Smooth muscle cell (in vitro differentiated cells): Measurements from ENCODE around the gene COQ2. TPM values are rescaled to one million over a fixed set of nuclear protein-coding genes. Genes with fewer than 3 reads are reported as not detected.

Experiments used
- DNase-seq: peaks from one replicate; lab custom pipeline; 2025; ENCODE audit not compliant: unreplicated experiment; lab: John Stamatoyannopoulos, UW
- H2AFZ ChIP-seq: fragments of 200-600 bp; sonication (generic); 2 replicates; pipeline ENCODE4 v1.6.0; 2016; ENCODE audit warnings: antibody characterized with exemption, low read depth, mild to moderate bottlenecking
- H3F3A ChIP-seq: fragments of 200-600 bp; sonication (generic); 2 replicates; pipeline ENCODE4 v1.6.0; 2017; ENCODE audit warnings: antibody characterized with exemption, low read depth
- H3K27ac ChIP-seq: fragments of 200-600 bp; sonication (generic); 2 replicates; pipeline ENCODE4 v1.5.1; 2016; ENCODE audit warnings: low read depth, mild to moderate bottlenecking
- H3K27me3 ChIP-seq: fragments of 200-600 bp; sonication (generic); 2 replicates; pipeline ENCODE4 v1.6.1; 2016; ENCODE audit warnings: low read depth, mild to moderate bottlenecking
- H3K36me3 ChIP-seq: fragments of 200-600 bp; sonication (generic); 2 replicates; pipeline ENCODE4 v1.5.1; 2016; ENCODE audit warnings: low read depth
- H3K4me1 ChIP-seq: fragments of 200-600 bp; sonication (generic); 2 replicates; pipeline ENCODE4 v1.5.1; 2016; ENCODE audit warnings: low read depth
- H3K4me2 ChIP-seq: fragments of 200-600 bp; sonication (generic); 2 replicates; pipeline ENCODE4 v1.6.0; 2016; ENCODE audit warnings: mild to moderate bottlenecking
- H3K4me3 ChIP-seq: fragments of 200-600 bp; sonication (generic); 2 replicates; pipeline ENCODE4 v1.5.1; 2016; ENCODE audit warnings: mild to moderate bottlenecking
- H3K79me2 ChIP-seq: fragments of 200-600 bp; sonication (generic); 2 replicates; pipeline ENCODE4 v1.6.0; 2016; ENCODE audit warnings: low read depth, mild to moderate bottlenecking
- H3K9ac ChIP-seq: fragments of 200-600 bp; sonication (generic); 2 replicates; pipeline ENCODE4 v1.6.0; 2016; ENCODE audit warnings: low read depth
- H3K9me3 ChIP-seq: fragments of 200-600 bp; sonication (generic); replicated peaks from 2 replicates; pipeline ENCODE4 v1.5.1; 2016; ENCODE audit warnings: low read depth
- H4K20me1 ChIP-seq: fragments of 200-600 bp; sonication (generic); 2 replicates; pipeline ENCODE4 v1.6.0; 2016; ENCODE audit warnings: low read depth
- WGBS: methylation state at CpG from one replicate; pipeline ENCODE4 v1.1.7; 2016; ENCODE audit warnings: low lambda C conversion rate; 5-methylcytosine and 5-hydroxymethylcytosine counted together
- polyA plus RNA-seq: library from polyadenylated mRNA; unstranded; fragments of >200 nt; fragmentation: Nextera tagmentation; extraction: Ambion mirVana; gene quantifications from 2 replicates; pipeline ENCODE4 v1.2.1, GENCODE V29; 2016
- total RNA-seq: library from RNA; depleted of rRNA; stranded (reverse); fragments of >200 nt; gene quantifications from 2 replicates; pipeline ENCODE4 v1.2.3, GENCODE V29; 2014
- TF ChIP-seq, protein P1 (sequence below): fragments of 200-600 bp; sonication (generic); IDR thresholded peaks from 2 replicates; pipeline ENCODE4 v1.5.1; 2017; ENCODE audit warnings: borderline replicate concordance, mild to moderate bottlenecking, antibody characterized with exemption; ENCODE audit not compliant: insufficient read depth, poor library complexity, severe bottlenecking

COQ2 gene
- total and polyA plus RNA-seq, 2 experiments from 2014 or later, result 5.7 to 8.1 TPM

GRCh38 chr4:83248486-83248885, 36.1 kb downstream of the COQ2 start:
- H3K4me2 ChIP-seq, result no peak overlapping the region
- H3K27me3 ChIP-seq, result no peaks in the 10 kb centered on the region
- H3K9me3 ChIP-seq, result no peaks in the 10 kb centered on the region
- DNase-seq, result no peak
- peaks cover 6% of the 10 kb centered on the region for H3F3A ChIP-seq
- H3K4me1 ChIP-seq, result peaks cover 9% of the 10 kb centered on the region
- no peak overlapping the region for H2AFZ ChIP-seq
- 79% methylated on average over 5 of the region's 5 CpGs for WGBS
- no peak overlapping the region for H3K4me3 ChIP-seq
- H3K27ac ChIP-seq, result no peak overlapping the region
- no peak overlapping the region for H3K9ac ChIP-seq
- H3K79me2 ChIP-seq, result no peaks in the 10 kb centered on the region
- H4K20me1 ChIP-seq, result no peaks in the 10 kb centered on the region
- TF ChIP-seq, protein P1, sequence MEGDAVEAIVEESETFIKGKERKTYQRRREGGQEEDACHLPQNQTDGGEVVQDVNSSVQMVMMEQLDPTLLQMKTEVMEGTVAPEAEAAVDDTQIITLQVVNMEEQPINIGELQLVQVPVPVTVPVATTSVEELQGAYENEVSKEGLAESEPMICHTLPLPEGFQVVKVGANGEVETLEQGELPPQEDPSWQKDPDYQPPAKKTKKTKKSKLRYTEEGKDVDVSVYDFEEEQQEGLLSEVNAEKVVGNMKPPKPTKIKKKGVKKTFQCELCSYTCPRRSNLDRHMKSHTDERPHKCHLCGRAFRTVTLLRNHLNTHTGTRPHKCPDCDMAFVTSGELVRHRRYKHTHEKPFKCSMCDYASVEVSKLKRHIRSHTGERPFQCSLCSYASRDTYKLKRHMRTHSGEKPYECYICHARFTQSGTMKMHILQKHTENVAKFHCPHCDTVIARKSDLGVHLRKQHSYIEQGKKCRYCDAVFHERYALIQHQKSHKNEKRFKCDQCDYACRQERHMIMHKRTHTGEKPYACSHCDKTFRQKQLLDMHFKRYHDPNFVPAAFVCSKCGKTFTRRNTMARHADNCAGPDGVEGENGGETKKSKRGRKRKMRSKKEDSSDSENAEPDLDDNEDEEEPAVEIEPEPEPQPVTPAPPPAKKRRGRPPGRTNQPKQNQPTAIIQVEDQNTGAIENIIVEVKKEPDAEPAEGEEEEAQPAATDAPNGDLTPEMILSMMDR, result no peak
- H3K36me3 ChIP-seq, result no peaks in the 10 kb centered on the region

DNA sequence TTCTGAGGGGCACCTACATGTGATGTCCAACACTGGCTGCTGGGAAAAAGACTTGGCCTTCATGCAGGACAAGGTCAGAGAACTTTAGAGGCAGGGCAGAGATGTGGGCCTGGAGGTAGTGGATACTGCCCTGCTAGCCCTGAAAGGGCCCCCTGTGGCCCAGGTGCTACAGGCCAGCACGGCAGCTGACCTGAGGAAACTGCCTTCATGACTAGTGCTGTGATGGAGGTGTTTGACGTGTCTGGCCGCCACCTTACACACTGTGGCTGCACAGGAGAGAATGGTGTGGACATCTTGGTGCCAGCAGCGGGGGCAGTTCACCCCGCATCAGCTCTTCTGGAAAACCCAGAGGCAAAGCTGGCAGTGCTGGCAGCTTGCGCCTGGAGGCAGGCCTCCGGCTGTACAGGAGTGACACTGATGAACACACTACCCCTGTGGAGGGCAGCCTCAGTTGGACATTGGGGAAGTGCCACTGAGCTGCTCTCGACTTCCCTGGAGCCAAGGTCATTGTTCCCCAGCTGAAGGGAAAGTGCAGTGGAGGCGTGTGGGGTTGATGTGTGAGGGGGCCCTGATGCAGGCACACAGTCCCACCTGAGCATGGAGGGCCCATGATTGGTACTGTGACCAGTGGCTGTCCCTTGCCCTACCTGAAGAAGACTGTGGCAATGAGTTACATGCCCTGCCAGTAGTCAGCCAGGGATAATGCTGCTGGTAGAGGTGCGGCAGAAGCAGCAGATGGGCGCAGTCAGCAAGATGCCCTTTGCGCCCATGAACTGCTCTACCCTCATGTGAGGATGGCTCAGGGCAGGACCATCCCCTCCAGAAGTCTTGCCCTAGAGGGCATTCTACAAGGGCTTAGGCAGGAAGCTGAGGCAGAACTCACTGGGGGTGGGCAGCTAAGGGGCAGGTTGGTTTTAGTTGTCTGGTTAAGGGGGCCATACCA, 36.9 kb downstream of the COQ2 start:
- no peak overlapping the region for H2AFZ ChIP-seq
- no peak overlapping the region for H3K4me3 ChIP-seq
- DNase-seq, result no peak
- H3K4me1 ChIP-seq, result peaks cover 9% of the 10 kb centered on the region
- H3K27me3 ChIP-seq, result no peaks in the 10 kb centered on the region
- WGBS, result 71% methylated on average over 12 of the region's 12 CpGs
- no peak overlapping the region for H3K4me2 ChIP-seq
- H3K9me3 ChIP-seq, result no peaks in the 10 kb centered on the region
- no peaks in the 10 kb centered on the region for H4K20me1 ChIP-seq
- H3F3A ChIP-seq, result peaks cover 6% of the 10 kb centered on the region
- H3K36me3 ChIP-seq, result no peaks in the 10 kb centered on the region
- no peaks in the 10 kb centered on the region for H3K79me2 ChIP-seq
- TF ChIP-seq, protein P1, result no peak
- H3K27ac ChIP-seq, result no peak overlapping the region
- no peak overlapping the region for H3K9ac ChIP-seq

DNA sequence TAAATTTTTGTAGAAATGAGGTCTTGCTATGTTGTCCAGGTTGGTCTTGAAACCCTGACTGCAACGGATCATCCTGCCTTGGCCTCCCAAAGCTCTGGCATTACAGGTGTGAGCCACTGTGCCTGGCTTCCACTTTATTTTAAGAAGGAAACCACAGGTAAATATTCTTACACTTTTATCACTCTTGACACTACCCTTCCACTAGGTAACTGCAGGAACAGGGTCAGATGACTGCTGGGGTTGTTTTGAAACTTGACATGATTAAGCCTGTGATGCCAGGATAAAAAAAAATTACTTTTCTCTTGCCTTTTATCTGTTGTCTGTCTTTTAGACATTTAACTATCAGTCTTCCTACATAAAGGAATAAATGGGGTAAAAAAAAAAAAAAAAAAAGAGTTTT, 43.5 kb downstream of the COQ2 start:
- Histone ChIP-seq H3K9ac (no peak overlapping the region), H2AFZ (no peak overlapping the region), H3K4me2 (no peak overlapping the region), H3K27ac (no peak overlapping the region), H3K4me1 (no peaks in the 10 kb centered on the region), H4K20me1 (no peaks in the 10 kb centered on the region), H3K79me2 (no peaks in the 10 kb centered on the region), H3K9me3 (no peaks in the 10 kb centered on the region), H3K4me3 (no peak overlapping the region), H3K27me3 (no peaks in the 10 kb centered on the region), H3F3A (no peaks in the 10 kb centered on the region), H3K36me3 (no peaks in the 10 kb centered on the region)
- DNase-seq, result no peak
- 100% methylated on average over 1 of the region's 1 CpG for WGBS
- TF ChIP-seq, protein P1, result no peak
